Erythroblast (primary cell): ENCODE measurements around the gene USP17L27.
"Not testable (repeated sequence)": the region's sequence is repeated elsewhere in the genome, so short reads cannot be mapped to it uniquely, and the experiment has no call there.

ENCODE experiments used
- DNase-seq, 2 experiments: peaks; one replicate each; lab custom pipeline; 2025; lab: John Stamatoyannopoulos, UW
- GATA1 ChIP-seq: IDR thresholded peaks from 2 replicates; pipeline ENCODE4 v1.6.1; 2011; ENCODE audit warnings: low read depth, mild to moderate bottlenecking, control low read depth, low read length, moderate library complexity
- POLR2A ChIP-seq: IDR thresholded peaks from 2 replicates; pipeline ENCODE4 v1.6.1; 2011; ENCODE audit warnings: mild to moderate bottlenecking, low read length

Gene USP17L27

GRCh38 chr4:9343848-9344247 lies at the start of gene USP17L27:
Gene USP17L27 (plus strand): TSS chr4:9344148. CDS start chr4:9344148, 0 bp downstream.
- not testable (repeated sequence) for DNase-seq

- DNase-seq: not testable (repeated sequence)
Observed at GRCh38 chr4:9324191-9324590, 19.8 kb upstream of the USP17L27 start.

- not testable (repeated sequence) for DNase-seq
Observed at GRCh38 chr4:9324865-9325264, 19.1 kb upstream of the USP17L27 start, which contains the start of gene USP17L24. Gene USP17L24 (plus strand): TSS chr4:9325165. CDS start chr4:9325165, 0 bp downstream.

GRCh38 chr4:9329611-9330010 lies 14.3 kb upstream of the USP17L27 start, which contains the start of gene USP17L25:
Gene USP17L25 (plus strand): TSS chr4:9329911. CDS start chr4:9329911, 0 bp downstream.
- not testable (repeated sequence) for DNase-seq

- not testable (repeated sequence) for DNase-seq
Observed at GRCh38 chr4:9334358-9334757, 9.6 kb upstream of the USP17L27 start, which contains the start of gene USP17L26. Gene USP17L26 (plus strand): TSS chr4:9334658. CDS start chr4:9334658, 0 bp downstream.

- DNase-seq: not testable (repeated sequence)
Observed at GRCh38 chr4:9339103-9339502, 4.8 kb upstream of the USP17L27 start, which contains the start of gene USP17L5. Gene USP17L5 (plus strand): TSS chr4:9339403. CDS start chr4:9339403, 0 bp downstream.

GRCh38 chr4:9348593-9348992 lies 4.6 kb downstream of the USP17L27 start, which contains the start of gene USP17L28:
Gene USP17L28 (plus strand): TSS chr4:9348893. CDS start chr4:9348893, 0 bp downstream.
- not testable (repeated sequence) for DNase-seq

- not testable (repeated sequence) for DNase-seq
Observed at GRCh38 chr4:9350866-9351265, 6.9 kb downstream of the USP17L27 start.

- DNase-seq: not testable (repeated sequence)
Observed at GRCh38 chr4:9353338-9353737, 9.4 kb downstream of the USP17L27 start, which contains the start of gene USP17L29. Gene USP17L29 (plus strand): TSS chr4:9353638. CDS start chr4:9353638, 0 bp downstream.

- not testable (repeated sequence) for DNase-seq
Observed at GRCh38 chr4:9362829-9363228, 18.9 kb downstream of the USP17L27 start, which contains the start of gene USP17L30. Gene USP17L30 (plus strand): TSS chr4:9363129. CDS start chr4:9363129, 0 bp downstream.

GRCh38 chr4:9379881-9380280 lies 35.9 kb downstream of the USP17L27 start:
- DNase-seq: not testable (repeated sequence)

GRCh38 chr4:9381012-9381534 lies 37.1 kb downstream of the USP17L27 start:
- DNase-seq: peak in 1 of 2 experiments; percentile 18

- no peak for DNase-seq
- no peak for TF ChIP-seq GATA1
- TF ChIP-seq POLR2A: no peak
Observed at GRCh38 chr4:9384126-9384525, 40.2 kb downstream of the USP17L27 start.

GRCh38 chr4:9389001-9389400 lies 45.1 kb downstream of the USP17L27 start:
- DNase-seq: not testable (repeated sequence)
